Gastrocnemius medialis (tissue), 4 donors: ENCODE results near the gene UBE2E1.

Source experiments
- CTCF ChIP-seq, 5 experiments: fragments of 450-650 bp in 3 of 5; fragments of 200-600 bp in 2 of 5; sonication (generic) in 2 of 5; IDR thresholded peaks in 4 of 5; conservative IDR thresholded peaks in 1 of 5; 1 replicate in 4 of 5; 2 replicates in 1 of 5; pipeline ENCODE4 v1.5.1; 2016 to 2019; ENCODE audit warnings: antibody characterized with exemption in 5 of 5, mild to moderate bottlenecking in 3 of 5, moderate library complexity in 3 of 5
- POLR2A ChIP-seq, 2 donors: fragments of 450-650 bp; IDR thresholded peaks; one replicate each; pipeline ENCODE4 v1.6.1; 2017; ENCODE audit warnings: antibody characterized with exemption in 2 of 2, mild to moderate bottlenecking in 2 of 2, moderate library complexity in 2 of 2

- peak in 2 of 5 experiments; percentile 5 to 19 for TF ChIP-seq CTCF (IDR thresholded peaks at IDR 0.05 in 4 of 5, conservative IDR thresholded peaks at IDR 0.05 in 1 of 5)
- TF ChIP-seq POLR2A (IDR thresholded peaks at IDR 0.05), result peak in 1 of 2 donors; percentile 7
These were observed 4.8 kb downstream of the UBE2E1 start for GRCh38 chr3:23810343-23811184.
